Testis (tissue), 2 donors: ENCODE data around the gene PEAR1.

Experiments
- POLR2A ChIP-seq: fragments of 450-650 bp; IDR thresholded peaks from one replicate; pipeline ENCODE4 v1.6.1; 2017; ENCODE audit warnings: antibody characterized with exemption, mild to moderate bottlenecking, moderate library complexity
- TF ChIP-seq, protein P1 (sequence below), 3 experiments: fragments of 450-650 bp in 2 of 3; fragments of 200-600 bp in 1 of 3; sonication (generic) in 1 of 3; IDR thresholded peaks; one replicate each; pipeline ENCODE4 v1.5.1; 2016 to 2019; ENCODE audit warnings: antibody characterized with exemption in 3 of 3, mild to moderate bottlenecking in 2 of 3, moderate library complexity in 1 of 3

- TF ChIP-seq POLR2A, result no peak
- TF ChIP-seq, protein P1, sequence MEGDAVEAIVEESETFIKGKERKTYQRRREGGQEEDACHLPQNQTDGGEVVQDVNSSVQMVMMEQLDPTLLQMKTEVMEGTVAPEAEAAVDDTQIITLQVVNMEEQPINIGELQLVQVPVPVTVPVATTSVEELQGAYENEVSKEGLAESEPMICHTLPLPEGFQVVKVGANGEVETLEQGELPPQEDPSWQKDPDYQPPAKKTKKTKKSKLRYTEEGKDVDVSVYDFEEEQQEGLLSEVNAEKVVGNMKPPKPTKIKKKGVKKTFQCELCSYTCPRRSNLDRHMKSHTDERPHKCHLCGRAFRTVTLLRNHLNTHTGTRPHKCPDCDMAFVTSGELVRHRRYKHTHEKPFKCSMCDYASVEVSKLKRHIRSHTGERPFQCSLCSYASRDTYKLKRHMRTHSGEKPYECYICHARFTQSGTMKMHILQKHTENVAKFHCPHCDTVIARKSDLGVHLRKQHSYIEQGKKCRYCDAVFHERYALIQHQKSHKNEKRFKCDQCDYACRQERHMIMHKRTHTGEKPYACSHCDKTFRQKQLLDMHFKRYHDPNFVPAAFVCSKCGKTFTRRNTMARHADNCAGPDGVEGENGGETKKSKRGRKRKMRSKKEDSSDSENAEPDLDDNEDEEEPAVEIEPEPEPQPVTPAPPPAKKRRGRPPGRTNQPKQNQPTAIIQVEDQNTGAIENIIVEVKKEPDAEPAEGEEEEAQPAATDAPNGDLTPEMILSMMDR (IDR thresholded peaks at IDR 0.05), result no peak
These were observed 45.7 kb upstream of the PEAR1 start for GRCh38 chr1:156847591-156848460.
